Activated T-cell treated with anti-CD3 and anti-CD28 coated beads, Interleukin-2, amount 50 U/mL, for 4 hours (primary cell): ENCODE data around the gene SERPINE3. TPM values are rescaled to one million over a fixed set of nuclear protein-coding genes. Genes with fewer than 3 reads are reported as not detected.

Source experiments
- ATAC-seq, 2 donors: fragments of 200-7000 bp; cut with Tn5 transposase; one replicate each; pipeline ENCODE4 v1.10.0; 2021
- DNase-seq: peaks from one replicate; pipeline ENCODE4 v3.0.0-alpha.2; 2020
- H3K27me3 Mint-ChIP-seq: one replicate; pipeline ENCODE4 v1.8.0; 2021; ENCODE audit warnings: low read depth, mixed read lengths
- H3K36me3 Mint-ChIP-seq: one replicate; pipeline ENCODE4 v1.8.0; 2022; ENCODE audit warnings: mixed read lengths; ENCODE audit not compliant: insufficient read depth
- H3K4me1 Mint-ChIP-seq: one replicate; pipeline ENCODE4 v1.8.0; 2021; ENCODE audit warnings: low read depth, mixed read lengths
- H3K4me3 Mint-ChIP-seq: one replicate; pipeline ENCODE4 v1.8.0; 2021; ENCODE audit warnings: mild to moderate bottlenecking, moderate library complexity, mixed read lengths
- H3K9me3 Mint-ChIP-seq: one replicate; pipeline ENCODE4 v1.8.0; 2021; ENCODE audit warnings: mixed read lengths
- total RNA-seq, 3 donors: library from RNA; stranded (reverse); gene quantifications; one replicate each; pipeline ENCODE4 v1.2.1, GENCODE V29; 2021

Gene SERPINE3
- total RNA-seq, 3 donors from 2014 or later, result not detected

DNA sequence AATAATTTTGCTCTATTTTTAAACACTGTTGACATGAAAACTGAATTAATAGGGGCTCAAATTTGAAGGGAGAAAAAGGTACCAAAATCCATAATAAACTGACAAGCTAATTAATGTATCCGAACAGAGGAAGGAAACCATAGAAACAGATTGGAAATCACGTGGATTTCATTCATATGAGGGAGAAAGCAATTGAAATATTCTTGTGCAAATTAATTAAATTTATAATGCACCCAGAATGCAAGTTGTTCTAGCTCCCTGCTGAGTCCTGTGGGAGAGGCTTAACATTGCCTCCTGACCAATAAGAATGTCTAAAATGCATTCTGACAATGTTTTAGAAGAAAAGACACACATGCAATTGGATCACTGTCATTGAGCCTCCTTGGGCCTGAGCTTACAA, 17.7 kb upstream of the SERPINE3 start:
- no peak overlapping the region for H3K4me3 Mint-ChIP-seq
- H3K9me3 Mint-ChIP-seq, result no peaks in the 10 kb centered on the region
- H3K27me3 Mint-ChIP-seq, result no peaks in the 10 kb centered on the region
- H3K36me3 Mint-ChIP-seq, result no peaks in the 10 kb centered on the region
- H3K4me1 Mint-ChIP-seq, result no peaks in the 10 kb centered on the region
- ATAC-seq, result no peak
- no peak for DNase-seq

GRCh38 chr13:51322826-51323225, 16.7 kb upstream of the SERPINE3 start:
- ATAC-seq, result no peak
- Mint-ChIP-seq H3K27me3 (no peaks in the 10 kb centered on the region), H3K9me3 (no peaks in the 10 kb centered on the region), H3K4me1 (no peaks in the 10 kb centered on the region), H3K4me3 (no peak overlapping the region), H3K36me3 (no peaks in the 10 kb centered on the region)
- no peak for DNase-seq

GRCh38 chr13:51323824-51324511, 15.5 kb upstream of the SERPINE3 start:
- Mint-ChIP-seq H3K36me3 (no peaks in the 10 kb centered on the region), H3K9me3 (no peaks in the 10 kb centered on the region), H3K27me3 (peaks cover 1% of the 10 kb centered on the region), H3K4me3 (no peak overlapping the region), H3K4me1 (no peaks in the 10 kb centered on the region)
- DNase-seq (no peak), ATAC-seq (no peak)

- ATAC-seq, result no peak
- H3K27me3 Mint-ChIP-seq, result peaks cover 3% of the 10 kb centered on the region
These were observed 14.6 kb upstream of the SERPINE3 start for GRCh38 chr13:51324714-51325420.

GRCh38 chr13:51325837-51326236, 13.7 kb upstream of the SERPINE3 start:
- peaks cover 3% of the 10 kb centered on the region for H3K27me3 Mint-ChIP-seq
- ATAC-seq (no peak), DNase-seq (no peak)
- peaks cover 2% of the 10 kb centered on the region for H3K4me1 Mint-ChIP-seq
- H3K36me3 Mint-ChIP-seq, result no peaks in the 10 kb centered on the region
- no peaks in the 10 kb centered on the region for H3K9me3 Mint-ChIP-seq
- no peak overlapping the region for H3K4me3 Mint-ChIP-seq

More at GRCh38 chr13:51324714-51325420, 14.6 kb upstream of the SERPINE3 start:
- H3K4me3 Mint-ChIP-seq, result no peak overlapping the region
- no peak for DNase-seq
- no peaks in the 10 kb centered on the region for H3K4me1 Mint-ChIP-seq
- H3K36me3 Mint-ChIP-seq, result no peaks in the 10 kb centered on the region
- no peaks in the 10 kb centered on the region for H3K9me3 Mint-ChIP-seq

GRCh38 chr13:51326777-51327176, 12.7 kb upstream of the SERPINE3 start:
- no peaks in the 10 kb centered on the region for H3K9me3 Mint-ChIP-seq
- H3K4me3 Mint-ChIP-seq, result no peak overlapping the region
- ATAC-seq (no peak), DNase-seq (no peak)
- peaks cover 9% of the 10 kb centered on the region for H3K4me1 Mint-ChIP-seq
- peaks cover 3% of the 10 kb centered on the region for H3K27me3 Mint-ChIP-seq
- no peaks in the 10 kb centered on the region for H3K36me3 Mint-ChIP-seq

- H3K27me3 Mint-ChIP-seq, result peaks cover 3% of the 10 kb centered on the region
- ATAC-seq (no peak), DNase-seq (no peak)
- H3K4me3 Mint-ChIP-seq, result no peak overlapping the region
- H3K9me3 Mint-ChIP-seq, result no peaks in the 10 kb centered on the region
- no peaks in the 10 kb centered on the region for H3K36me3 Mint-ChIP-seq
- peaks cover 14% of the 10 kb centered on the region for H3K4me1 Mint-ChIP-seq
These were observed 11.5 kb upstream of the SERPINE3 start for GRCh38 chr13:51327961-51328360.

GRCh38 chr13:51328488-51328887, 11.0 kb upstream of the SERPINE3 start:
- no peaks in the 10 kb centered on the region for H3K36me3 Mint-ChIP-seq
- DNase-seq, result no peak
- H3K4me3 Mint-ChIP-seq, result no peak overlapping the region
- no peak for ATAC-seq
- peaks cover 16% of the 10 kb centered on the region for H3K4me1 Mint-ChIP-seq
- peaks cover 3% of the 10 kb centered on the region for H3K27me3 Mint-ChIP-seq
- H3K9me3 Mint-ChIP-seq, result no peaks in the 10 kb centered on the region

DNA sequence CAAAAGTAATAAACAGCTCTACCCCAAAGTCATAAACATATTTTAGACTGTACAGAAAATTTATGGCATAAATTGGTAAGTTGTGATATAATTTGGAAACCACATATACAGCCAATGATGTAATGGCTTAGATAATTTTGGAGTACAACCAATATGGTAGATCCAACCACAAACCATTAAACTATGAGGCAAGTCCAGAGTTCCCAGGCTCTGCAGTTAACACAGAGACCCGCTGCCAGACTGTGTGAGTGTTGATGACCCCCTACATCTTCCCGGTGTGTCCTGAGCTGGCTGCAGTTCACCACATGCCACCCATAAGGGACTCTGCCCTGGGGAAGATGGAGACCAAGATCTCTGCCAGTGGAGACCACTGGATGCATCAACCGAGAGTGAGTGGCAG, 9.9 kb upstream of the SERPINE3 start:
- Mint-ChIP-seq H3K4me3 (no peak overlapping the region), H3K9me3 (no peaks in the 10 kb centered on the region), H3K36me3 (peaks cover 2% of the 10 kb centered on the region), H3K27me3 (peaks cover 3% of the 10 kb centered on the region), H3K4me1 (peaks cover 16% of the 10 kb centered on the region)
- ATAC-seq (no peak), DNase-seq (no peak)

GRCh38 chr13:51330791-51331190, 8.7 kb upstream of the SERPINE3 start:
- ATAC-seq (no peak), DNase-seq (no peak)
- H3K4me3 Mint-ChIP-seq, result no peak overlapping the region
- peaks cover 2% of the 10 kb centered on the region for H3K36me3 Mint-ChIP-seq
- peaks cover 16% of the 10 kb centered on the region for H3K4me1 Mint-ChIP-seq
- H3K9me3 Mint-ChIP-seq, result no peaks in the 10 kb centered on the region
- peaks cover 3% of the 10 kb centered on the region for H3K27me3 Mint-ChIP-seq

DNA sequence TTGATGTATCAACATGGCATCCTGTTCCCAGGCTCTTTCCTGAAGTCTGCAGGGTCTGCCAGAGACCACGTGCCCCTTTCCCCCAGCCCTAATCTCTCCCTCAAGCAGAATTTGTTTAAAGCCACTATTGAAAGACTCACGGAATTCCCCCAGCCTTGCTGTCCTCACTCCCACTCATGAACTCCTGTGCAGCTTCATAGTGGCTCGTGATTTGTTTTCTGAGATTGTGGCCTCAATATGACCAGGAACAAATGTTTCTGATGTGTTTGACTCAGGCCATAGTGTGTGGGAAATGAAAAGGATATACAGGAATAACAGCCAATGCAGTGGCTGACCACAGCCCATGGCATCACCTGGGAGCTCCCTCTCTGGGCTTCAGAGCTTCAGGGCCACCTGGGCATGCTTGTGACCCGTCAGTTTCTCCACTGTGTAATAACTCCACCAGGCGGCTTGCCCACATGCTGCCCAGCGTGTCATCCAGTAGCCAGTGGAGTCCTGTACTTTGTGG, 8.1 kb upstream of the SERPINE3 start:
- ATAC-seq, result no peak
- no peak overlapping the region for H3K4me3 Mint-ChIP-seq
- peaks cover 2% of the 10 kb centered on the region for H3K36me3 Mint-ChIP-seq
- peaks cover 16% of the 10 kb centered on the region for H3K4me1 Mint-ChIP-seq
- H3K27me3 Mint-ChIP-seq, result peaks cover 3% of the 10 kb centered on the region
- DNase-seq, result no peak
- no peaks in the 10 kb centered on the region for H3K9me3 Mint-ChIP-seq

DNA sequence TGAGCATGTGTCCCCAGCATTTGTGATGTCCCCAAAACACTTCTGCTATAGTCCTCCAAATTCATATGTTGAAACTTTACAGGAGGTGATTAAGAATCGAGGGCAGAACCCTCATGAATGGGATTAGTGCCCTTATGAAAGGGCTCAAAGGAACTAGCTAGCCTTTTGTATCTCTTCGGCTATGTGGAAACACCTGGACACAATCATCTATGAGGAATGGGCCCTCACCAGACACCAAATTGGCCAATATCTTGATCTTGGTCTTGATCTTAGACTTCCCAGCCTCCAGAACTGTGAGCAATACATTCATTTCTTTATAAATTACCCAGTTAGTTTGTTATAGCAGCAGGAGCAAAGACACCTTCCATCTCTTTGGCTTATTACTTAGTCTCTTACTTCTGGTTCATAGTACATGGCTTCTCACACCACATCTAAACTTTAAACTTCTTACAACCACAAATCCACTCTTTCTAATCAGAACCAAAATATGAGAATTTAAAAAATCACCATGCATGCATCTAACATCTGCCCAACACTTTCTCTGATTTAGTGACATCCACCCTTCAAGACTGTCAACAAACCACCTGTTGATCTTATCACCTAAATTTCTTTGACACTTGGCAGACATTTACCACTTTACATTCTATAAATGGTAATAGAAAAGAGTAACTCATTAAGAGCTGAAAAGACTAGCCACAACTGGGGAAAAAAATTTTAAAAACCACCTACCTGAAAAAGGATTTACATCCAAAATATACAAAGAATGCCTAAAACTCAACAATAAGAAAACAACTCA, 6.7 kb upstream of the SERPINE3 start:
- no peaks in the 10 kb centered on the region for H3K9me3 Mint-ChIP-seq
- DNase-seq, result no peak
- no peak overlapping the region for H3K4me3 Mint-ChIP-seq
- peaks cover 3% of the 10 kb centered on the region for H3K27me3 Mint-ChIP-seq
- no peak for ATAC-seq
- peaks cover 2% of the 10 kb centered on the region for H3K36me3 Mint-ChIP-seq
- H3K4me1 Mint-ChIP-seq, result peaks cover 16% of the 10 kb centered on the region

GRCh38 chr13:51333421-51333820, 6.1 kb upstream of the SERPINE3 start:
- Mint-ChIP-seq H3K9me3 (no peaks in the 10 kb centered on the region), H3K27me3 (peaks cover 3% of the 10 kb centered on the region), H3K4me3 (no peak overlapping the region), H3K4me1 (peaks cover 16% of the 10 kb centered on the region), H3K36me3 (peaks cover 2% of the 10 kb centered on the region)
- no peak for ATAC-seq
- no peak for DNase-seq

DNA sequence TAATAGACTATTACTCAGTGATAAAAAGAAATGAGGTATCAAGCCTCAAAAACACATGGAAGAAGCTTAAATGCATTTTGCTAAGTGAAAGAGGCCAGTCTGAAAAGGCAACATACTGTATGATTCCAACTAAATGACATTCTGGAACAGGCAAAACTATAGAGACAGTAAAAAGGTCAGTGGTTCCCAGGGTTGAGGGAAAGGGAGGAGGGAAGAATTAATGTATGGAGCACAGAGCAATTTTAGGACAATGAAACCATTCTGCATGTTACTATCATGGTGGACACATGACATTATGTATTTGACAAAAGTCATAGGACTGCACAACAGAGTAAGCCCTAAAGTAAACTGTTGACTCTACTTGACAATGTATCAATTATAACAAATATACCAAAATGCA, 5.7 kb upstream of the SERPINE3 start:
- H3K9me3 Mint-ChIP-seq, result no peaks in the 10 kb centered on the region

More for the DNA sequence above, 5.7 kb upstream of the SERPINE3 start:
- ATAC-seq (no peak), DNase-seq (no peak)
- Mint-ChIP-seq H3K36me3 (peaks cover 2% of the 10 kb centered on the region), H3K4me3 (no peak overlapping the region), H3K4me1 (peaks cover 16% of the 10 kb centered on the region), H3K27me3 (peaks cover 3% of the 10 kb centered on the region)
